ENCODE measurements around the gene IQCF6.
"Not testable (repeated sequence)": the region's sequence is repeated elsewhere in the genome, so short reads cannot be mapped to it uniquely, and the experiment has no call there.

IQCF6 gene

DNA sequence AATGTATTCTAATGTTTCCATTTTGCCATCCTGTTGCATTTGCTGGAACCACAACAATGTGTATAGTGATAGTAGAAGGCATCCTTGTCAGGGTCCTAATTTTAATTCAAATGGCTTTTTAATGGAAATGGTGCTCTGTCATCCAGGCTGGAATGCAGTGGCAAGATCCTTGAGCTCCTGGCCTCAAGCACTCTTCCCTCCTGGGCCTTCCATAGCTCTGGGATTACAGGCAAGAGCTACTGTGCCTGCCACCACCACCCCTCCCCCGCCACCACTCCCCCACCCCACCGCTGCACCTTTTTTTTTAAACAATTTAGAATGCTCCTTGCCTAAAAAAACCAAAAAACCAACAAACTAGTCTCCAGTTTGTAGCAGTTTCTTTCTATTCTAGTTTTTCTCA is 15.2 kb upstream of the IQCF6 start:
- Histone ChIP-seq H3K9me2 (replicated peaks; ENCODE audit: low read depth, low read length) (no peaks in the 10 kb centered on the region), H3K9ac (ENCODE audit: low read depth, low read length, poor library complexity, severe bottlenecking) (no peak overlapping the region), H3K27me3 (ENCODE audit: insufficient read depth, low read length, poor library complexity, severe bottlenecking) (no peaks in the 10 kb centered on the region), H2AFZ (ENCODE audit: low read length) (no peak overlapping the region), H3K4me1 (ENCODE audit: insufficient read depth, low read length, poor library complexity, severe bottlenecking) (peaks cover 13% of the 10 kb centered on the region), H3K4me2 (ENCODE audit: low read depth, low read length, poor library complexity, severe bottlenecking) (no peak overlapping the region), H3K79me2 (ENCODE audit: insufficient read depth, low read length) (no peaks in the 10 kb centered on the region), H3K36me3 (ENCODE audit: insufficient read depth, low read length) (no peaks in the 10 kb centered on the region), H4K20me1 (ENCODE audit: insufficient read depth, low read length, poor library complexity, severe bottlenecking) (no peaks in the 10 kb centered on the region), H3F3A (ENCODE audit: low read depth) (no peaks in the 10 kb centered on the region), H3K4me3 (ENCODE audit: low read length, poor library complexity, severe bottlenecking) (no peak overlapping the region), H3K9me3 (ENCODE audit: insufficient read depth, low read depth, low read length) (no peaks in the 10 kb centered on the region)
- no peak for TF ChIP-seq EZH2phosphoT487 (IDR thresholded peaks at IDR 0.05; ENCODE audit: borderline replicate concordance)
- TF ChIP-seq, protein P1, sequence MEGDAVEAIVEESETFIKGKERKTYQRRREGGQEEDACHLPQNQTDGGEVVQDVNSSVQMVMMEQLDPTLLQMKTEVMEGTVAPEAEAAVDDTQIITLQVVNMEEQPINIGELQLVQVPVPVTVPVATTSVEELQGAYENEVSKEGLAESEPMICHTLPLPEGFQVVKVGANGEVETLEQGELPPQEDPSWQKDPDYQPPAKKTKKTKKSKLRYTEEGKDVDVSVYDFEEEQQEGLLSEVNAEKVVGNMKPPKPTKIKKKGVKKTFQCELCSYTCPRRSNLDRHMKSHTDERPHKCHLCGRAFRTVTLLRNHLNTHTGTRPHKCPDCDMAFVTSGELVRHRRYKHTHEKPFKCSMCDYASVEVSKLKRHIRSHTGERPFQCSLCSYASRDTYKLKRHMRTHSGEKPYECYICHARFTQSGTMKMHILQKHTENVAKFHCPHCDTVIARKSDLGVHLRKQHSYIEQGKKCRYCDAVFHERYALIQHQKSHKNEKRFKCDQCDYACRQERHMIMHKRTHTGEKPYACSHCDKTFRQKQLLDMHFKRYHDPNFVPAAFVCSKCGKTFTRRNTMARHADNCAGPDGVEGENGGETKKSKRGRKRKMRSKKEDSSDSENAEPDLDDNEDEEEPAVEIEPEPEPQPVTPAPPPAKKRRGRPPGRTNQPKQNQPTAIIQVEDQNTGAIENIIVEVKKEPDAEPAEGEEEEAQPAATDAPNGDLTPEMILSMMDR (conservative IDR thresholded peaks at IDR 0.05; ENCODE audit: low read length), result no peak

DNA sequence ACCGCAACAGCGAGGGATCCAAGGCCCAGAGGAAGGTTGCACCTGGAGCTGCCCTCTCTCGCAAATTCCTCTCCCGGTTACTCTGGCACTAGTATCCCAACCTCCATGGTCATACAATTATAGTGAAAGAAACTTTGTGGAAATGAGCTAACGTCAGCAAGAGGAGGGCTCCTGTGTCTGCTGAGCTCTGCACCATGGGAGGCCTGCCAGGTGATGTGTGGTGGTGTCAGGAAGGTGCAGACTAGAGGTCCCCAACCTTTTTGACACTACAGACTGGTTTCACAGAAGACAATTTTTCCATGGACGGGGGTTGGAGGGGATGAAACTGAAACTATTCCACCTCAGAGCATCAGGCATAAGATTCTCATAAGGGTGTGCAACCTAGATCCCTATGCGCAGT is 13.2 kb upstream of the IQCF6 start:
- Histone ChIP-seq H3K9me3 (ENCODE audit: insufficient read depth, low read depth, low read length) (no peaks in the 10 kb centered on the region), H3K9me2 (replicated peaks; ENCODE audit: low read depth, low read length) (no peaks in the 10 kb centered on the region), H3K36me3 (ENCODE audit: insufficient read depth, low read length) (no peaks in the 10 kb centered on the region), H3K4me1 (ENCODE audit: insufficient read depth, low read length, poor library complexity, severe bottlenecking) (peaks cover 10% of the 10 kb centered on the region), H3K79me2 (ENCODE audit: insufficient read depth, low read length) (no peaks in the 10 kb centered on the region), H4K20me1 (ENCODE audit: insufficient read depth, low read length, poor library complexity, severe bottlenecking) (no peaks in the 10 kb centered on the region), H3K9ac (ENCODE audit: low read depth, low read length, poor library complexity, severe bottlenecking) (no peak overlapping the region), H2AFZ (ENCODE audit: low read length) (no peak overlapping the region), H3F3A (ENCODE audit: low read depth) (no peaks in the 10 kb centered on the region), H3K27me3 (ENCODE audit: insufficient read depth, low read length, poor library complexity, severe bottlenecking) (no peaks in the 10 kb centered on the region), H3K4me2 (ENCODE audit: low read depth, low read length, poor library complexity, severe bottlenecking) (no peak overlapping the region), H3K4me3 (ENCODE audit: low read length, poor library complexity, severe bottlenecking) (no peak overlapping the region)
- no peak for TF ChIP-seq EZH2phosphoT487 (IDR thresholded peaks at IDR 0.05; ENCODE audit: borderline replicate concordance)
- TF ChIP-seq, protein P1 (conservative IDR thresholded peaks at IDR 0.05; ENCODE audit: low read length), result no peak

DNA sequence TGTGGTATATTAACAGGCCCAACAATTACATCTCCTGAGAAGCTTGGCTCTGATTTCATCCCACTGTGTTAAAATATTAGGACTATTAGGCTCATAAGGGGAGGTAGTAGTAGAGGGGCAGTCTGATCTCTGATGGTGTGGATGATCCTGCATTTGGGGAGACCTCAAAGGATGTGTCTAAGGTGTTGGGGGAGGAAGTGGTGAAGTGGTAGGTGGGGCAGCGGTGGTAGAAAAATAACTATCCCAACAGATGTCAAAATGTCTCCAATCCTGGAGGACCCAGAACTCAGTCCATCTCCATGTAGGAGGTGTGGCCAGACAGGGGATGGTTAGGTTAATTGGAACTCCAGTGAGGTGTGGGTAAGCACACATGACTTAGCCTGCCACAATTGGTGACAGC is 10.4 kb upstream of the IQCF6 start:
- no peak for TF ChIP-seq EZH2phosphoT487 (IDR thresholded peaks at IDR 0.05; ENCODE audit: borderline replicate concordance)
- TF ChIP-seq, protein P1 (conservative IDR thresholded peaks at IDR 0.05; ENCODE audit: low read length), result no peak
- Histone ChIP-seq H3K9me3 (ENCODE audit: insufficient read depth, low read depth, low read length) (no peaks in the 10 kb centered on the region), H3K9me2 (replicated peaks; ENCODE audit: low read depth, low read length) (no peaks in the 10 kb centered on the region), H3K79me2 (ENCODE audit: insufficient read depth, low read length) (no peaks in the 10 kb centered on the region), H4K20me1 (ENCODE audit: insufficient read depth, low read length, poor library complexity, severe bottlenecking) (no peaks in the 10 kb centered on the region), H3K27me3 (ENCODE audit: insufficient read depth, low read length, poor library complexity, severe bottlenecking) (peaks cover 4% of the 10 kb centered on the region), H2AFZ (ENCODE audit: low read length) (no peak overlapping the region), H3K9ac (ENCODE audit: low read depth, low read length, poor library complexity, severe bottlenecking) (no peak overlapping the region), H3K4me3 (ENCODE audit: low read length, poor library complexity, severe bottlenecking) (no peak overlapping the region), H3F3A (ENCODE audit: low read depth) (no peaks in the 10 kb centered on the region), H3K36me3 (ENCODE audit: insufficient read depth, low read length) (no peaks in the 10 kb centered on the region), H3K4me2 (ENCODE audit: low read depth, low read length, poor library complexity, severe bottlenecking) (no peak overlapping the region), H3K4me1 (ENCODE audit: insufficient read depth, low read length, poor library complexity, severe bottlenecking) (no peaks in the 10 kb centered on the region)

DNA sequence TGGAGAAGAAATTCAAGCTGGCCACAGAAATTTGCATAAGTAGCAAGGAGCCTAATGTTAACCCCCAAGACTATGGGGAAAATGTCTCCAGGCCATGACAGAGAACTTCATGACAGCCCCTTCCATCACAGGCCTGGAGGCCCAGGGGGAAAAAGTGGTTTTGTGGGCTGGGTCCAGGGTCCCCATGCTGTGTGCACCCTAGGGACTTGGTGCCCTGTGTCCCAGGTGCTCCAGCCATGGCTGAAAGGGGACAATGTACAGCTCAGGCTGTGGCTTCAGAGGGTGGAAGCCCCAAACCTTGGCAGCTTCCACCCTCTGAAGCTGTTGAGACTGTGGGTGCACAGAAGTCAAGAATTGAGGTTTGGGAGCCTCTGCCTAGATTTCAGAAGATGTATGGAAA is 8.5 kb upstream of the IQCF6 start:
- H3K9me2 ChIP-seq (replicated peaks; ENCODE audit: low read depth, low read length); H3K79me2 ChIP-seq (ENCODE audit: insufficient read depth, low read length); H4K20me1 ChIP-seq (ENCODE audit: insufficient read depth, low read length, poor library complexity, severe bottlenecking); H3K9me3 ChIP-seq (ENCODE audit: insufficient read depth, low read depth, low read length); H3K4me1 ChIP-seq (ENCODE audit: insufficient read depth, low read length, poor library complexity, severe bottlenecking); H3F3A ChIP-seq (ENCODE audit: low read depth); H3K27me3 ChIP-seq (ENCODE audit: insufficient read depth, low read length, poor library complexity, severe bottlenecking); H2AFZ ChIP-seq (ENCODE audit: low read length); H3K9ac ChIP-seq (ENCODE audit: low read depth, low read length, poor library complexity, severe bottlenecking); H3K36me3 ChIP-seq (ENCODE audit: insufficient read depth, low read length); H3K4me2 ChIP-seq (ENCODE audit: low read depth, low read length, poor library complexity, severe bottlenecking); H3K4me3 ChIP-seq (ENCODE audit: low read length, poor library complexity, severe bottlenecking): not testable (repeated sequence)
